Neural cell (in vitro differentiated cells): ENCODE data around the gene ACVRL1. TPM values are rescaled to one million over a fixed set of nuclear protein-coding genes. Genes with fewer than 3 reads are reported as not detected.

Experiments
- H2AFZ ChIP-seq: fragments of 200-600, 300-800 bp; sonication (generic), shearing (Covaris generic); 2 replicates; pipeline ENCODE4 v1.6.0; 2014; ENCODE audit warnings: low read depth, mild to moderate bottlenecking, antibody characterized with exemption, low read length, moderate library complexity
- H3F3A ChIP-seq: fragments of 200-600 bp; shearing (Covaris generic); 2 replicates; pipeline ENCODE4 v1.6.1; 2016; ENCODE audit warnings: mild to moderate bottlenecking, moderate library complexity, mixed read lengths, antibody characterized with exemption, low read length; ENCODE audit not compliant: insufficient read depth, poor library complexity, severe bottlenecking
- H3K27ac ChIP-seq: fragments of 200-600, 300-800 bp; sonication (generic), shearing (Covaris generic); 2 replicates; pipeline ENCODE4 v1.5.1; 2014; ENCODE audit warnings: mild to moderate bottlenecking, low read length, moderate library complexity
- H3K27me3 ChIP-seq: fragments of 300-800, 200-600 bp; sonication (generic), shearing (Covaris generic); 2 replicates; pipeline ENCODE4 v1.6.0; 2014; ENCODE audit warnings: mild to moderate bottlenecking, low read depth, low read length, moderate library complexity; ENCODE audit not compliant: insufficient read depth
- H3K36me3 ChIP-seq: fragments of 300-800, 200-600 bp; sonication (generic), shearing (Covaris generic); 2 replicates; pipeline ENCODE4 v1.5.1; 2014; ENCODE audit warnings: mild to moderate bottlenecking, antibody characterized with exemption, low read length, moderate library complexity; ENCODE audit not compliant: insufficient read depth
- H3K4me2 ChIP-seq: fragments of 300-800, 200-600 bp; sonication (generic), shearing (Covaris generic); 2 replicates; pipeline ENCODE4 v1.6.0; 2014; ENCODE audit warnings: mild to moderate bottlenecking, low read length
- H3K4me3 ChIP-seq: fragments of 300-800, 200-600 bp; sonication (generic), shearing (Covaris generic); 2 replicates; pipeline ENCODE4 v1.5.1; 2014; ENCODE audit warnings: mild to moderate bottlenecking, low read length, moderate library complexity
- H3K79me2 ChIP-seq: fragments of 200-600 bp; shearing (Covaris generic); replicated peaks from 2 replicates; pipeline ENCODE4 v1.6.0; 2014; ENCODE audit warnings: mild to moderate bottlenecking, low read length, moderate library complexity; ENCODE audit not compliant: insufficient read depth
- H3K9ac ChIP-seq: fragments of 300-800, 200-600 bp; sonication (generic), shearing (Covaris generic); 2 replicates; pipeline ENCODE4 v1.6.1; 2016; ENCODE audit warnings: mild to moderate bottlenecking, low read length, mixed read lengths
- H3K9me2 ChIP-seq: fragments of 200-600 bp; shearing (Covaris generic); 2 replicates; pipeline ENCODE4 v1.6.1; 2016; ENCODE audit warnings: mild to moderate bottlenecking, low read length, mixed read lengths; ENCODE audit not compliant: insufficient read depth
- H3K9me3 ChIP-seq: fragments of 200-600, 300-800 bp; sonication (generic), shearing (Covaris generic); 2 replicates; pipeline ENCODE4 v1.6.1; 2016; ENCODE audit warnings: mild to moderate bottlenecking, mixed run types, low read length, moderate library complexity, mixed read lengths
- H4K20me1 ChIP-seq: fragments of 200-600 bp; shearing (Covaris generic); 2 replicates; pipeline ENCODE4 v1.6.1; 2016; ENCODE audit warnings: mild to moderate bottlenecking, mixed run types; ENCODE audit not compliant: insufficient read depth
- CTCF ChIP-seq: fragments of 450-650 bp; IDR thresholded peaks from 2 replicates; pipeline ENCODE4 v1.5.1; 2014; ENCODE audit warnings: antibody characterized with exemption, mild to moderate bottlenecking, moderate library complexity; ENCODE audit not compliant: poor library complexity, severe bottlenecking
- EP300 ChIP-seq: fragments of 450-650 bp; conservative IDR thresholded peaks from 2 replicates; pipeline ENCODE4 v1.6.1; 2014; ENCODE audit warnings: antibody characterized with exemption, mild to moderate bottlenecking, moderate library complexity; ENCODE audit not compliant: poor library complexity, severe bottlenecking
- EZH2 ChIP-seq: fragments of 200-600, 300-800 bp; shearing (Covaris generic), sonication (generic); IDR thresholded peaks from 2 replicates; pipeline ENCODE4 v1.6.1; 2014; ENCODE audit warnings: antibody characterized with exemption, low read length, borderline replicate concordance, mild to moderate bottlenecking; ENCODE audit not compliant: insufficient read depth, poor library complexity, severe bottlenecking
- MXI1 ChIP-seq: fragments of 450-650 bp; conservative IDR thresholded peaks from 2 replicates; pipeline ENCODE4 v1.6.1; 2014; ENCODE audit warnings: antibody characterized with exemption, mild to moderate bottlenecking; ENCODE audit not compliant: poor library complexity, severe bottlenecking
- POLR2AphosphoS5 ChIP-seq: IDR thresholded peaks from 2 replicates; pipeline ENCODE4 v1.6.1; 2012
- RAD21 ChIP-seq: fragments of 450-650 bp; conservative IDR thresholded peaks from 2 replicates; pipeline ENCODE4 v1.6.1; 2014; ENCODE audit warnings: antibody characterized with exemption, mild to moderate bottlenecking, moderate library complexity
- REST ChIP-seq: IDR thresholded peaks from 2 replicates; pipeline ENCODE4 v1.6.1; 2012; ENCODE audit warnings: borderline replicate concordance
- SMC3 ChIP-seq: fragments of 450-650 bp; conservative IDR thresholded peaks from 2 replicates; pipeline ENCODE4 v1.6.1; 2014; ENCODE audit warnings: antibody characterized with exemption, mild to moderate bottlenecking, moderate library complexity; ENCODE audit not compliant: poor library complexity
- TAF1 ChIP-seq: IDR thresholded peaks from 2 replicates; pipeline ENCODE4 v1.6.1; 2012; ENCODE audit warnings: low read depth
- polyA plus RNA-seq: library from polyadenylated mRNA; depleted of rRNA; stranded (reverse); fragments of >200 nt; gene quantifications from 2 replicates; pipeline ENCODE4 v1.2.3, GENCODE V29; 2014

Gene ACVRL1
- polyA plus RNA-seq, 1 donor from 2014 or later, result not detected

GRCh38 chr12:51941604-51942003, 34.3 kb downstream of the ACVRL1 start:
- no peaks in the 10 kb centered on the region for H3K9me2 ChIP-seq
- H3K27me3 ChIP-seq, result no peaks in the 10 kb centered on the region
- H3K4me3 ChIP-seq, result no peak overlapping the region
- no peaks in the 10 kb centered on the region for H3K9me3 ChIP-seq
- no peaks in the 10 kb centered on the region for H4K20me1 ChIP-seq
- no peak overlapping the region for H3K27ac ChIP-seq
- no peak overlapping the region for H2AFZ ChIP-seq
- no peak overlapping the region for H3K4me2 ChIP-seq
- TF ChIP-seq EZH2 (no peak), REST (no peak), CTCF (no peak)
- H3K79me2 ChIP-seq, result no peaks in the 10 kb centered on the region
- no peaks in the 10 kb centered on the region for H3F3A ChIP-seq
- H3K9ac ChIP-seq, result no peak overlapping the region
- no peaks in the 10 kb centered on the region for H3K36me3 ChIP-seq

DNA sequence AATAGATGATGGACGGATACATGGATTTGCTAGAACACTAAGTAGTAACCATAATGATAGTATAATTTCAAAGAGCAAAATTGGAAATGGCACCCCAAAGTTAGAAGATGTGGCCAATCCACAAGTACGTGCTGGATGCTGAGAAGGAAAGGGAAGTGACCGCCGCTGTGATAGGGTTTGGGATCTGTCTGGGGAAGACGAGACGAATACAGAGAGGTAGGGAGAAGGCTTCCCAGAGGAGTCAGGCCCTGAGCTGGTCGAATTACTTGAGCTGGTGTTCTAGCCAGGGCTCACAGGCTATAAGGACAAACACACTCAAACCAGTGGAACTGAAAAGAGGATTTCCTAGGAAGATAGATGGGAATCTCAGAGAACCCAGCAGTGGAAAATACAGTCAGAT, 34.8 kb downstream of the ACVRL1 start:
- Histone ChIP-seq H3K9me2 (no peaks in the 10 kb centered on the region), H3K4me3 (no peak overlapping the region), H3K9ac (no peak overlapping the region), H3F3A (no peaks in the 10 kb centered on the region), H3K4me2 (no peak overlapping the region), H3K27me3 (no peaks in the 10 kb centered on the region), H3K27ac (no peak overlapping the region), H3K36me3 (no peaks in the 10 kb centered on the region), H4K20me1 (no peaks in the 10 kb centered on the region), H3K9me3 (no peaks in the 10 kb centered on the region), H2AFZ (no peak overlapping the region), H3K79me2 (no peaks in the 10 kb centered on the region)
- TF ChIP-seq SMC3 (no peak), POLR2AphosphoS5 (no peak), EZH2 (no peak), MXI1 (no peak), CTCF (no peak), REST (no peak), TAF1 (no peak), RAD21 (no peak), EP300 (no peak)
